ENCODE data around the gene TRPV5. TPM values are rescaled to one million over a fixed set of nuclear protein-coding genes. Genes with fewer than 3 reads are reported as not detected.

Gene TRPV5
- polyA plus RNA-seq, 1 donor, result 1.5 TPM

DNA sequence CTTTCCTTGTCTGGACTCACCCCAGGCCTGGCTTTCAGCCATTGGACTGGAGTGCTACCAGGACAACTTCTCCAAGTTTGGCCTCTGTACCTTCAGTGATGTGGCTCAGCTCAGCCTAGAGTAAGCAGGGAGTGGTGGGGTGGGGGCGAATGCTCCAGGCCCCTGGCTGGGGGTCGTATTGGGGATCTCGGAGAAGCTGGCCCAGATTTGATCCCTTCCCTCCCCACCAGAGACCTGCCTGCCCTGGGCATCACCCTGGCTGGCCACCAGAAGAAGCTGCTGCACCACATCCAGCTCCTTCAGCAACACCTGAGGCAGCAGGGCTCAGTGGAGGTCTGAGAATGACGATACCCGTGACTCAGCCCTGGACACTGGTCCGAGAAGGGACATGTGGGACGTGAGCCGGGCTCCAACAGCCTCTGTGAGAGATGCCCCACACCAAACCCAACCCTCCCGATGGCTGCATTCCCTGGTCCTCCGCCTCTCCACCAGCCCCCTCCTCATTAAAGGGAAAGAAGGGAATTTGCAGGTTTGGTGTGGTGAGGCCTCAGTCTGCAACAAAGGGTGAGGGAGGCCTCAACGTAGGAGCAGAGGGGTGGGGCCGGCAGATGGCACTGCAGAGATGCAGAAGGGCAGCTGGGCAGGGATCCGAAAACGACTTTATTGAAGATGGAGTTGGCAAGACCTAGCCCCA lies 62.8 kb downstream of the TRPV5 start:
- DNase-seq, result no peak

GRCh38 chr7:142870147-142870559 lies 63.4 kb downstream of the TRPV5 start:
- no peak for DNase-seq

- no peak for DNase-seq
These were observed 64.1 kb downstream of the TRPV5 start for GRCh38 chr7:142869434-142869833.

DNA sequence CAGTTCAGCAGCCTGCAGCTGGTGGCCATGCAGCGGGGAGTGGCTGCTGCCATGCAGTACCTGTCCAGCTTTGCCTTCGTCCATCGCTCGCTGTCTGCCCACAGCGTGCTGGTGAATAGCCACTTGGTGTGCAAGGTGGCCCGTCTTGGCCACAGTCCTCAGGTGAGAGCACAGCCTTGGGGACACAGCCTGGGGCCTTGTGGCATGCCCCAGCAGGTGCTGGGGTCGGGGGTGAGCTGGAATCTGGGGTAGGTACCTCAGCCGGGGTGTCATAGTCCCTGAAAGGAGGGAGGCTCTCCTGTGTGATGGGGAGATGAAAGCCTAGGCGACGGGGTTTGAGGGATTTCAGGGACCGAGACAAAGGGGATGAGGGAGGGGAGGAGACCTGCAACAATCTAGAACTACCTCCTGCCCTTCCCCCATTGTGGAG lies 64.5 kb downstream of the TRPV5 start:
- no peak for DNase-seq

DNA sequence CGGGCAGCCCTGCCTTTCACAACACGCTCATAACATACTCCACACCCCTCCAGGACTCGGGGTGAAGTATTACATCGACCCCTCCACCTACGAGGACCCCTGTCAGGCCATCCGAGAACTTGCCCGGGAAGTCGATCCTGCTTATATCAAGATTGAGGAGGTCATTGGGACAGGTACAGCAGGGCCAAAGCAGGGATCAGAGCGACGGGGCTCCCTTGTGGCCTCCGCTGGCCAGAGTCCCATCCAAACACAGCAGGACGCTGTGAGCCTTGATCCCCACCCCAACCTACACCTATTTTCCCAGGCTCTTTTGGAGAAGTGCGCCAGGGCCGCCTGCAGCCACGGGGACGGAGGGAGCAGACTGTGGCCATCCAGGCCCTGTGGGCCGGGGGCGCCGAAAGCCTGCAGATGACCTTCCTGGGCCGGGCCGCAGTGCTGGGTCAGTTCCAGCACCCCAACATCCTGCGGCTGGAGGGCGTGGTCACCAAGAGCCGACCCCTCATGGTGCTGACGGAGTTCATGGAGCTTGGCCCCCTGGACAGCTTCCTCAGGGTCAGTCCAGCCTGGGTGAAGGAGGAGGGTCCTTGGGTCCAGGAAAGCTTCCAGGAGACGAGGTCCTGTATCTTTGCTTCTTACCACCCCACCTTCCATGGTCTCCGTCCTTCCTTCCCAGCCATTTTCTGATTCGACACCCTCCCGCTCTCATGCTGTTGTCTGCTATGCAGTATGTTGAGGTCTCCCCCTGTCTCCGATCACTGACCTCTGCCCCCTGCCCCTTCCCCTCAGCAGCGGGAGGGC lies 65.2 kb downstream of the TRPV5 start:
- DNase-seq, result no peak

DNA sequence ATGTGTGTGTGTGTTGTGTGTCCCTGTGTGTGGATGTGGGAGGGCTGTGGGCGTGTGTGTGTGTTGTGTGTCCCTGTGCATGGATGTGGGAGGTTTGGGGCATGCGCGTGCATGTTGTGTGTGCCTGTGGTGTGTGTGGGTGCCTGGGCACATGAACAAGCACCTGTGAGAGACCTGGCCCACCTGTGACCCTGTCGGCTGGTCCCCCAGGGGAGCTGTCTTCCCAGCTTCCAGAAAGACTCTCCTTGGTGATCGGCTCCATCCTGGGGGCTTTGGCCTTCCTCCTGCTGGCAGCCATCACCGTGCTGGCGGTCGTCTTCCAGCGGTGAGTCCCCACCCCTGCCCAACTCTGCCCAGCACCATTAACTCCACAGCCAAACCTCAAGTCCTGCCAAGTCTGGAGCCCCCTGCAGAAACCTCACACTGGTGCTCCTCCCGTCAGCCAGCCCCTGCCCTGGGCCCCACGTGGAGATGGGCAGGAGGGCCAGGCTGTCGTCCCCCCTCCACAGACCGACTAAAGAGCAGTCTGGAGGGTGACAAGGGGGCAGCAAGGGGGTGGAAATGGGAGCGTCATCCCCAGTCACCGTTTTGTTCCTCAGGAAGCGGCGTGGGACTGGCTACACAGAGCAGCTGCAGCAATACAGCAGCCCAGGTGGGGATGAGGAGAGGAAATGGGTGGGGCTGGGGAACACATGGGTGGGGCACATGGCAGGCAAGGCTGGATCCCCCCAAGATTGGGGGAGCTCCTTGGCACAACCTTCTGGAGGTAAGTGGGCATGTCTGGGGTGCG lies 66.0 kb downstream of the TRPV5 start:
- no peak for DNase-seq

GRCh38 chr7:142867097-142867378 lies 66.5 kb downstream of the TRPV5 start:
- no peak for DNase-seq

GRCh38 chr7:142866361-142867096 lies 67.0 kb downstream of the TRPV5 start:
- DNase-seq, result peak; percentile 22

DNA sequence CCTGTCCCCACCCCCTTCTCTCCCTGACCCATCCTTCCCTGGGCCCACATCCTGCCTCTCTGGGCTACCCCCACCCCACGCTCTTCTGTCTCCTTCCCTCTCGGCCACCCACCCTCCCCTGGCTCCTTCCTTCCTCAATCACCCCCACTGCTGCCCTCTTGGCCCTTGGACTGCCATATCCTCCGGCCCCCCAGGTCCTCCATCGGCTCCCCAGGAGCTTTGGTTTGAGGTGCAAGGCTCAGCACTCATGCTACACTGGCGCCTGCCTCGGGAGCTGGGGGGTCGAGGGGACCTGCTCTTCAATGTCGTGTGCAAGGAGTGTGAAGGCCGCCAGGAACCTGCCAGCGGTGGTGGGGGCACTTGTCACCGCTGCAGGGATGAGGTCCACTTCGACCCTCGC lies 67.8 kb downstream of the TRPV5 start:
- no peak for DNase-seq

- no peak for DNase-seq
These were observed 68.4 kb downstream of the TRPV5 start for GRCh38 chr7:142864980-142865747.

DNA sequence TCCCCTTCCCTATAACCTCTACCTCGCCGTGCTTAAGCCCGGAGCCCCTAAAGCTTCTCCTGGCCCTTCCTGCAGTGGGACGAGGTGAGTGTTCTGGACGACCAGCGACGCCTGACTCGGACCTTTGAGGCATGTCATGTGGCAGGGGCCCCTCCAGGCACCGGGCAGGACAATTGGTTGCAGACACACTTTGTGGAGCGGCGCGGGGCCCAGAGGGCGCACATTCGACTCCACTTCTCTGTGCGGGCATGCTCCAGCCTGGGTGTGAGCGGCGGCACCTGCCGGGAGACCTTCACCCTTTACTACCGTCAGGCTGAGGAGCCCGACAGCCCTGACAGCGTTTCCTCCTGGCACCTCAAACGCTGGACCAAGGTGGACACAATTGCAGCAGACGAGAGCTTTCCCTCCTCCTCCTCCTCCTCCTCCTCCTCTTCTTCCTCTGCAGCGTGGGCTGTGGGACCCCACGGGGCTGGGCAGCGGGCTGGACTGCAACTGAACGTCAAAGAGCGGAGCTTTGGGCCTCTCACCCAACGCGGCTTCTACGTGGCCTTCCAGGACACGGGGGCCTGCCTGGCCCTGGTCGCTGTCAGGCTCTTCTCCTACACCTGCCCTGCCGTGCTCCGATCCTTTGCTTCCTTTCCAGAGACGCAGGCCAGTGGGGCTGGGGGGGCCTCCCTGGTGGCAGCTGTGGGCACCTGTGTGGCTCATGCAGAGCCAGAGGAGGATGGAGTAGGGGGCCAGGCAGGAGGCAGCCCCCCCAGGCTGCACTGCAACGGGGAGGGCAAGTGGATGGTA lies 69.5 kb downstream of the TRPV5 start:
- no peak for DNase-seq

DNA sequence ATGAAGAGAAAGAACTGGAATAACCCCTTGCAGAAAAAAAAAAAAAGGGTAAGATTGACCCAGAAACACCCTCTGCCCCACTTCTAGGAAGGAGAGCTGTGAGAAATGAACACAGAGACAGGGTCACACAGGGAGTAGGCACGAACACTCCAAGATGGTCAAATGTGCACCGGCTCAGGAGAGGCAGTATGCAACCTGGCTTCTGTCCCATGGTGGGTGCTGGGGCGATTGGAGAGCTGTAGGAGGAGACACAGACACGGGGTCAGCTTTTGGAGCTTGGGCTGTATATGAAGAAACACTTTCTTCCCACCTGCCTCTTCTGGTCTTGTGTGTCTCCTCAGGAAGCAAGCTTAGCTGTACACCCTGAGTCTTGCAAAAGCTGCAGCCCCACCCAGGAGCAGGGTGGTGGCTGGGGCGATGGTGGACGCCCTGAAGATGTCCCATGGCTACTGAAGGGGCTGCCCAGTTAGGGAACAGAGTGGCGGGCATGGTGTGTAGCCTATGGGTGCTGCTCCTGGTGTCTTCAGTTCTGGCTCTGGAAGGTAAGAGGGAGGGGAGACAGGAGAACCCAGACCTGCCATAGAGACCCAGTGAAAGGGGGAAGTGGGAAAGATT lies 70.7 kb downstream of the TRPV5 start:
- no peak for DNase-seq

DNA sequence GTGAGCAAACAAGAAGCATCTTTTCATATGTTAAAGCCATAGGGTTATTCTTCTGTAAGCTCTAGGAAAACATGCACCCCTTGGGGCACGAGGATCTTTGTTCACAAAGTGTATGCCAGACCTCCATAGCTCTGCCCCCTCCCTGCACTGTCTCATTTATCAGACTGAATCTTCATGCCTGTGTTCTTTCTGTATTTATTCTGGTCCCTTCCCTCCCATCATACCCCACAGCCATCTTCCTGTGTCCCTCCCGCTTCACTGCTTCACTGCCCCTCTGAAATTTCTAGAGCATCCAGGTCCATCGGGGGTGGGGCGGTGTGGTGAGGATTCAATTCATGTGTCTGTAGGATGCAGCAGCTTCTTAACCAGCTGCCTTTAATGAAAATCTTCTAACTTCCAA lies 71.2 kb downstream of the TRPV5 start:
- DNase-seq, result no peak

DNA sequence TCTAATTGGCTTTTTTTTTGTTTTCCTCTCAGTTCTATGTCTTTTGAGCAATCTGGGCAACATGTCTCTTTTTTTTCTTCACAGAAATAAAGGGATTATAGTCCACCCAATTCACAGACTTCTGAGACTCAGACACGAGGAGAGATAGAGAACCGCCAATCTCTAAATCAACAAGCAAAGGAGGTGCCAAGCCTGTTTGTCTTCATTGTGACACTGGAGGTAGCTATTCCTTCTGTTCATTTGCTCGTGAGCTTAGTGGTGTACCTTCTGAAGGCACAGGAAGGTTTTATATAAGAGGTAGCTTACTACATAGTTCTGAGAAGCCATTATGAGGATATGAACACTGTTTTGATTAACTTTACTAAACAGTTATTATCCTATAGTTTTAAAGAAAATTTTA lies 72.6 kb downstream of the TRPV5 start:
- no peak for DNase-seq

- DNase-seq, result no peak
These were observed 73.7 kb downstream of the TRPV5 start for GRCh38 chr7:142859829-142860228.

GRCh38 chr7:142859411-142859810 lies 74.1 kb downstream of the TRPV5 start:
- no peak for DNase-seq

All from left kidney (tissue), 2 donors.